Peyer's patch (tissue), 4 donors: Measurements from ENCODE around the gene BTN2A1.
"Not testable (repeated sequence)": the region's sequence is repeated elsewhere in the genome, so short reads cannot be mapped to it uniquely, and the experiment has no call there.

Experiments
- POLR2A ChIP-seq, 2 donors: fragments of 450-650 bp; IDR thresholded peaks; one replicate each; pipeline ENCODE4 v1.5.1; 2017; ENCODE audit warnings: antibody characterized with exemption in 2 of 2, mild to moderate bottlenecking in 2 of 2, moderate library complexity in 2 of 2
- TF ChIP-seq, protein P1 (sequence below), 6 experiments: fragments of 450-650 bp in 4 of 6; fragments of 200-600 bp in 2 of 6; sonication (generic) in 1 of 6; IDR thresholded peaks; one replicate each; pipeline ENCODE4 v1.5.1; 2017 to 2019; ENCODE audit warnings: antibody characterized with exemption in 6 of 6, mild to moderate bottlenecking in 3 of 6, moderate library complexity in 1 of 6

DNA sequence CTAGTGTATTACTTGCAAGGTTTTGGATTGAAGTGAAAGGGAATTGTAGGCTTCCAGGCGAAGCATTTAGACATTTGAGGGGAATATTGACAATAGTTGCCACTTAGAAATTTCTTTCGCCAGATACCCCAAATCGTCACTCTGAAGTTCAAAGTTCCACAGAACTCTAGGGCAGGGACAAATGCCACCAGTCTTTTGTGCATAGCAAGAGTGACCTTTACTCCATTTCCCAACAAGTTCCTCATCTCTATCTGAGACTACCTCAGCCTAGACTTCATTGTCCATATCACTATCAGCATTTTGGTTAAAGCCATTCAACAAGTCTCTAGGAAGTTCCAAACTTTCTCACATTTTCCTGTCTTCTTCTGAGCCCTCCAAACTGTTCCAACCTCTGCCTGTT, 39.0 kb upstream of the BTN2A1 start:
- TF ChIP-seq, protein P1, sequence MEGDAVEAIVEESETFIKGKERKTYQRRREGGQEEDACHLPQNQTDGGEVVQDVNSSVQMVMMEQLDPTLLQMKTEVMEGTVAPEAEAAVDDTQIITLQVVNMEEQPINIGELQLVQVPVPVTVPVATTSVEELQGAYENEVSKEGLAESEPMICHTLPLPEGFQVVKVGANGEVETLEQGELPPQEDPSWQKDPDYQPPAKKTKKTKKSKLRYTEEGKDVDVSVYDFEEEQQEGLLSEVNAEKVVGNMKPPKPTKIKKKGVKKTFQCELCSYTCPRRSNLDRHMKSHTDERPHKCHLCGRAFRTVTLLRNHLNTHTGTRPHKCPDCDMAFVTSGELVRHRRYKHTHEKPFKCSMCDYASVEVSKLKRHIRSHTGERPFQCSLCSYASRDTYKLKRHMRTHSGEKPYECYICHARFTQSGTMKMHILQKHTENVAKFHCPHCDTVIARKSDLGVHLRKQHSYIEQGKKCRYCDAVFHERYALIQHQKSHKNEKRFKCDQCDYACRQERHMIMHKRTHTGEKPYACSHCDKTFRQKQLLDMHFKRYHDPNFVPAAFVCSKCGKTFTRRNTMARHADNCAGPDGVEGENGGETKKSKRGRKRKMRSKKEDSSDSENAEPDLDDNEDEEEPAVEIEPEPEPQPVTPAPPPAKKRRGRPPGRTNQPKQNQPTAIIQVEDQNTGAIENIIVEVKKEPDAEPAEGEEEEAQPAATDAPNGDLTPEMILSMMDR (IDR thresholded peaks at IDR 0.05) = not testable (repeated sequence)
- not testable (repeated sequence) for TF ChIP-seq POLR2A (IDR thresholded peaks at IDR 0.05)
